HTR-8/SVneo (cell line): ENCODE results near the gene FAF2.
"Not testable (repeated sequence)": the region's sequence is repeated elsewhere in the genome, so short reads cannot be mapped to it uniquely, and the experiment has no call there.

Experiments
- DNase-seq: peaks from one replicate; pipeline ENCODE4 v3.0.0; 2011; ENCODE audit warnings: low spot score, mixed read lengths; ENCODE audit not compliant: insufficient read length
- FAIRE-seq: peaks from 2 replicates; lab custom pipeline; 2011; peaks lifted over from hg19 to GRCh38; lab: Jason Lieb, UNC

FAF2 gene, protein sequence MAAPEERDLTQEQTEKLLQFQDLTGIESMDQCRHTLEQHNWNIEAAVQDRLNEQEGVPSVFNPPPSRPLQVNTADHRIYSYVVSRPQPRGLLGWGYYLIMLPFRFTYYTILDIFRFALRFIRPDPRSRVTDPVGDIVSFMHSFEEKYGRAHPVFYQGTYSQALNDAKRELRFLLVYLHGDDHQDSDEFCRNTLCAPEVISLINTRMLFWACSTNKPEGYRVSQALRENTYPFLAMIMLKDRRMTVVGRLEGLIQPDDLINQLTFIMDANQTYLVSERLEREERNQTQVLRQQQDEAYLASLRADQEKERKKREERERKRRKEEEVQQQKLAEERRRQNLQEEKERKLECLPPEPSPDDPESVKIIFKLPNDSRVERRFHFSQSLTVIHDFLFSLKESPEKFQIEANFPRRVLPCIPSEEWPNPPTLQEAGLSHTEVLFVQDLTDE

GRCh38 chr5:176447978-176448608 is at the start of gene FAF2:
FAF2 (plus strand) TSS chr5:176448385; CDS start chr5:176448408, 23 bp downstream.
- DNase-seq (peak; percentile 98), FAIRE-seq (peak; percentile 90)

DNA sequence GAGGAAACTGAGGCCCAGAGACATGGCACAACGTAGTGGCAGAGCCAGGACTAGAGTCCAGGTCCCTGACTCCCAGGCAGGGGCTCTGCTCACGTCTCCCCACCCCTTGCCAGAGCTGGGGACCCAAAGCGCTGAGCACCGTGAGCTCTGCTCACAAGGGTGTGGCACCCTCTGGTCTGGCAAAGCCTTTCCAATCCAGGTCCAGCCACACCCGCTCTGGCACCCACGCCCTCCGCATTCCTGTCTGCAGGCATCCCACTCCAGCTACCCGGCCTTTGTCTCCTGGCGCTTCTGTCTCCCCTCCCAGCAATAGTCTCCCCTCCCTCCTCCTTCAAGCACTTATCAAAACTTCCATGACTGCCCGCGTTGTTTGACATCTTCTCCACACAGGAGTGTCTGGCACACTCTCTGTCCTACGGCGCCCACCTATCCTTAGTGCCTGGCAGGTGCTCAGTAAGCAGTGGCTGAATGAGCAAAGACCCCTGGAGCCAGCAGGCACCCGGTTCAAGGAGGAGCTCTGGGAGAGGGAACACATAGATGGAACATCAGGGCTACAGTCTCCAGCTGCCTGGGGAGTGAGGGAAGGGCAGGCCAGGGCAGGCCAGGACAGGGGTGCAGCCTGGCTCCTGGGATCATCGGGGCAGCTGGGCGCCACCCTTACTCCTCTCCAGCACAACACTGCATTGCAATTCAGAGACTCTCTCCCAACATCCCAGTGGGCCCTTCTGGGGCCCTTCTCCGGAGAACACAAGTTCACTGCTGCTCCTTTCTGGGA is 47.6 kb upstream of the FAF2 start:
- FAIRE-seq (no peak), DNase-seq (no peak)

GRCh38 chr5:176401281-176402205 is 46.6 kb upstream of the FAF2 start:
- DNase-seq (no peak), FAIRE-seq (no peak)

DNA sequence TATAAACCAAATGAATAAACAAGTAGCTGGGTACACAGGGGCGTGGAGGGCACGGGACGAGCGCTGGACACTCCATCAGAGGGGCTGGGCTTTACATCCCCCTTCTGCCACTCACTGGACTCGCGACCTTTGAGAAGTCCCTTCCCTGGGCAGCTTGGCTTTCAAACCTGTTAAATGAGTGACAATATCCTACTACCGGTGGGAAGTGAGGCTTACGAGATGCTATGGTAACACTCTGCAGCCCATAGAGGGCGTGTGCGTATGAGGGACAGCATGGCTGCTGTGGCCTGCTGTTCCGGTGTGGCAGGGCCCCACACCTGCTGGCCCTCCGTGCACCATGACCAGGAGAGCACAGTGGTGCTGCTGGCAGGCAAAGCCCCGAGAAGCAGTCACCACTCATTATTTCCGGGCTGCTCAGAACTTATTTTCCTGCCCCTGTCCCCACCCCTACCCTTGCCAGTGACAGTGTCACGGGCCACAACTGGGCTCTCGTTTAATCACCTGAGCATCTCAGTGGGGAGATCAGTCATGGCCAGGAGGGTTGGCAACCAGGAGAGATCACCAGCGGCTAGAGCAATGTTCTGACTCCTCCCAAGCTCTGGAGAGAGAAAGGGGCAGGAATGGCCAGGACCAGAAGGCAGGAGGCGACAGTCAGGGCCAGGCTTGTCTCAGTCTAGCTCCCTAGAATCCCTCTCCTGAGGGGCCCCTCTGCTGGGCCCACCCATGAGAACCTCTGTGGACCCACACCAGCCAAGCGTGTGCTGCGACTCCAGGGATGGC is 42.3 kb upstream of the FAF2 start:
- peak; percentile 20 for FAIRE-seq
- DNase-seq = no peak

GRCh38 chr5:176406436-176407052 is 41.6 kb upstream of the FAF2 start:
- no peak for DNase-seq
- no peak for FAIRE-seq

- DNase-seq (no peak), FAIRE-seq (no peak)
Measured at GRCh38 chr5:176407456-176408251, 40.5 kb upstream of the FAF2 start.

GRCh38 chr5:176408252-176408573 is 40.0 kb upstream of the FAF2 start:
- not testable (repeated sequence) for FAIRE-seq, DNase-seq

DNA sequence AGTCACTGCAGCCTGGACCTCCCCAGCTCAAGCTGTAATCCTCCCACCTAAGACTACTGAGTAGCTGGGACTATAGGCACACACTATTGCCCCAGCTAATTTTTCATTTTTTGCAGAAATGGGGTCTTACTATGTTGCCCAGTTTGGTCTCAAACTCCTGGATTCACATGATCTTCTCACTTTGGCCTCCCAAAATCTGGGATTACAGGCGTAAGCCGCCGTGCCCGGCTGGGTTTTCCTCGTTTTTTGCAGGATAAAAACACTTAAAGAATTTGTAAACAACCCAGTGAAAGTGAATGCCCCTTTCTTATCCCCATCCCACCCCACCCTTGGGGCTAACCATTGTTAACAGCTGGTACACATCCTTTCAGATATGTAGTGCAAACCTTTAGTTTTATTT is 39.6 kb upstream of the FAF2 start:
- FAIRE-seq (no peak), DNase-seq (no peak)

- DNase-seq (no peak), FAIRE-seq (no peak)
Measured at GRCh38 chr5:176409765-176410164, 38.4 kb upstream of the FAF2 start.

DNA sequence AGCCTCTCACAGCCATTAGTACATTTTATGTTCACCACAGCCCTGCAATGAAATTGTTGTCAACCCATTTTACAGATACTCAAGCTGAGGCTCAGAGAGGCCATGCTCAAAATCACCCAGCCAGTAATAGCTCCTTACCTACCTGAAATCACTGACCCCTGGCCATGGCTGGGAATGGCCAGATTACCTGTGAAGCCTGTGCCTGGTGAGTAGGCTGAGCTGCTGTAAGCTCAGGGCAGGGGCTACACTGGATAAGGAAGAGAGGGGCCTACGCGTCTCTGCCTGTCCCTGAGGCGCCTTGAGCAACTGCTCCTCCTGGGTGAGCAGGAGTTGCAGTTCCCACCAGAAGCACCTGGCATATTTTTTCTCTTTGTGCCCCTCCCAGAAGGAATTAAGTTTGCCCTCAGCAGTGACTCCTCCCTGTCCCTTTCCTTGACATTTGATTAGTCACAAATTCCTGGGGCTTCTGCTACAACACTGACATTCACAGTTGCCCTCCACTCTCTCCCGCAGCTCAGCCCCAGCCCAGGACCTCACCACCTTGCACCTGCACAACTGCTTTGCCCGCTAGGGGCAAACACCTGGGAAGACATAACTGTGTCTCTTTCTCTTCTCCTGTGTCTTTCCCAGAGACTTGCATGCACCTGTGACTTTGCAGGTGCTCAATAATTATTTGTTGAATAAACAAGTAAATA is 37.6 kb upstream of the FAF2 start:
- DNase-seq (no peak), FAIRE-seq (no peak)

DNA sequence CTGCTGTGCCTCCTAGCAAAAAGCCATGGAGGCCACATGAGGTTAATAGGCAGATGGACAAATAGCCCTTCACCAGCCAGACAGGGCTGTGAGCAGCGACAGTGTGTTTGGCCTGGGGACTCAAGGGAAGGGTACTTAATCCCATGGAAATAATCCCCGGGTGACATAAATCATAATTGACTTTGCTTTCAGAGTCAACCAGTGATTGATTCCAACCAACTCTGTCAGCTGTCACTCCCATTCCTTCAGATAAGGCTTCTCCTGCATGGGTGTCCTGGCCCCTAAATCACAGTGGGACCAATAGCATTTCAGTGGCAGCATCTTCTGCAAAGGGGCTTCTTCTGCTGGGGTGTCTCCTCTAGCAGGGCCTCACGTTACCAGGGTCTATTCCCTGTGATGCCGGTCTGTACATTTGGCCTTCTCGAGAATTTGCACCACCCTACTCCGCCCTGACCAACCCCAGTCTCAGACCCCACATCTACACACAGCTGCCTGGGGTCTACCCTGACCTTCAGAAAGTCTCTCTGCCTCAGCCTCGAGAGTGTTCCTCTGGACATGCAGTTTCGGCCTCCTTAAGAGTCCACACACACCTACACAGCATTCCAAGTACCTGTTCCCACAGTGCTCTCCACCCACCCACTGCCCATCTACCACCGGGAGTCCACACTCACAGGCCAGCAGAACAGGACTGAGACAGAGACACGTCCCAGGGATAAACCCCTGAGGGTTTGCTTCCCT is 35.5 kb upstream of the FAF2 start:
- no peak for DNase-seq
- FAIRE-seq = no peak

- FAIRE-seq = no peak
- DNase-seq = no peak
Measured at GRCh38 chr5:176413255-176413565, 35.0 kb upstream of the FAF2 start.

- no peak for FAIRE-seq
- DNase-seq = no peak
Measured at GRCh38 chr5:176413709-176414191, 34.4 kb upstream of the FAF2 start.

GRCh38 chr5:176414704-176415103 is 33.5 kb upstream of the FAF2 start:
- FAIRE-seq (no peak), DNase-seq (no peak)

GRCh38 chr5:176415240-176415951 is 32.8 kb upstream of the FAF2 start:
- no peak for FAIRE-seq
- peak; percentile 77 for DNase-seq
